Peyer's patch (tissue), 4 donors: ENCODE data around the gene CGB7. TPM values are rescaled to one million over a fixed set of nuclear protein-coding genes. Genes with fewer than 3 reads are reported as not detected.

ENCODE experiments used
- DNase-seq, 3 donors: peaks; one replicate each; pipeline ENCODE4 v3.0.0-alpha.2; 2017 to 2019
- H3K27ac ChIP-seq, 4 donors: fragments of 200-600 bp; sonication (generic); one replicate each; pipeline ENCODE4 v1.5.1; 2016 to 2019
- H3K27me3 ChIP-seq, 2 donors: fragments of 200-600 bp; sonication (generic); one replicate each; pipeline ENCODE4 v1.5.1; 2019
- H3K36me3 ChIP-seq, 3 donors: fragments of 200-600 bp; sonication (generic); one replicate each; pipeline ENCODE4 v1.5.1; 2016 to 2019
- H3K4me1 ChIP-seq, 4 donors: fragments of 200-600 bp; sonication (generic); one replicate each; pipeline ENCODE4 v1.5.1; 2016 to 2019
- H3K4me3 ChIP-seq, 4 donors: fragments of 200-600 bp; sonication (generic); 1 replicate in 3 of 4; 2 replicates in 1 of 4; pipeline ENCODE4 v1.5.1; 2016 to 2019; ENCODE audit warnings: mild to moderate bottlenecking in 1 of 4
- H3K9me3 ChIP-seq, 4 donors: fragments of 200-600 bp; sonication (generic); one replicate each; pipeline ENCODE4 v1.5.1; 2016 to 2019; ENCODE audit warnings: mild to moderate bottlenecking in 1 of 4
- POLR2A ChIP-seq, 2 donors: fragments of 450-650 bp; IDR thresholded peaks; one replicate each; pipeline ENCODE4 v1.5.1; 2017; ENCODE audit warnings: antibody characterized with exemption in 2 of 2, mild to moderate bottlenecking in 2 of 2, moderate library complexity in 2 of 2
- total RNA-seq, 4 donors: library from RNA; depleted of rRNA; stranded (reverse); fragments of >200 nt; gene quantifications; one replicate each; pipeline ENCODE4 v1.1.0, GENCODE V29; 2016
- TF ChIP-seq, protein P1 (sequence below), 6 experiments: fragments of 450-650 bp in 4 of 6; fragments of 200-600 bp in 2 of 6; sonication (generic) in 1 of 6; IDR thresholded peaks; one replicate each; pipeline ENCODE4 v1.5.1; 2017 to 2019; ENCODE audit warnings: antibody characterized with exemption in 6 of 6, mild to moderate bottlenecking in 3 of 6, moderate library complexity in 1 of 6

CGB7 gene
- total RNA-seq, 4 donors from 2014 or later = not detected

DNA sequence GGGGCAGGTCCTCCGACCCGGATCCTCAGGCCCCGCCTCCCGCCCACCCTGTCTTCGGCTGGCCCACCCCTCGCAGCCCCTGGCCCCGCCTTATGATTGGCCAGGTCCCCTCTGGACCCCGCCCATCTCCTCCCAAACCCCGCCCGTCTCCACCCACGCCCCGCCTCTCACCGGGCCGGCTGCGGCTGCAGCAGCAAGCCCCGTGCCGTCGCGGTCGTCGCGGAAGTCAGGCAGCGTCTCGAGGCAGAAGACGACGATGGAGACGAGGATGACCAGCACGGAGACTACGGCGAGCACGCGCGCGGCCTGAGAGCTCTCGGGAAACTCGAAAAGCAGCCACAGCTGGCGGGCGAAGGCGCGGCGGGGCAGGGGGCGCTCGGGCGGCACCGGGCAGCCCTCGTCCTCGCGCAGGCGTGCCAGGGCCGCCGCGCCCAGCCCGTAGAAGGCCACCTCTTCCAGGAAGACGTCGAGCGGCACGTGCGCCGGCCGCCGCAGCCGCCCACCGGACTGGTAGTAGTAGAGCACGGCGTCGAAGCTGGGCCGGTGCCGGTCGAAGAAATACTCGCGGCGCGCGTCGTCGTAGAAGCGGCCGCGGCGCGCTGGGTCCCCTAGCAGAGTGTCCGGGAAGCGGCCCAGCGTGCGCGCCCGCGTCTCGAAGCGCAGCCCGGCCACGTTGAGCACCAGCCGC lies 14.5 kb upstream of the CGB7 start:
- Histone ChIP-seq H3K9me3 (no peaks in the 10 kb centered on the region), H3K4me3 (peak overlapping the region in 1 of 4 donors; percentile 23), H3K36me3 (no peaks in the 10 kb centered on the region), H3K27ac (no peak overlapping the region), H3K4me1 (peaks cover 0 to 4% (median 0%) of the 10 kb centered on the region in 4 donors), H3K27me3 (peaks cover 0 to 26% of the 10 kb centered on the region in 2 donors)
- DNase-seq = no peak
- TF ChIP-seq, protein P1, sequence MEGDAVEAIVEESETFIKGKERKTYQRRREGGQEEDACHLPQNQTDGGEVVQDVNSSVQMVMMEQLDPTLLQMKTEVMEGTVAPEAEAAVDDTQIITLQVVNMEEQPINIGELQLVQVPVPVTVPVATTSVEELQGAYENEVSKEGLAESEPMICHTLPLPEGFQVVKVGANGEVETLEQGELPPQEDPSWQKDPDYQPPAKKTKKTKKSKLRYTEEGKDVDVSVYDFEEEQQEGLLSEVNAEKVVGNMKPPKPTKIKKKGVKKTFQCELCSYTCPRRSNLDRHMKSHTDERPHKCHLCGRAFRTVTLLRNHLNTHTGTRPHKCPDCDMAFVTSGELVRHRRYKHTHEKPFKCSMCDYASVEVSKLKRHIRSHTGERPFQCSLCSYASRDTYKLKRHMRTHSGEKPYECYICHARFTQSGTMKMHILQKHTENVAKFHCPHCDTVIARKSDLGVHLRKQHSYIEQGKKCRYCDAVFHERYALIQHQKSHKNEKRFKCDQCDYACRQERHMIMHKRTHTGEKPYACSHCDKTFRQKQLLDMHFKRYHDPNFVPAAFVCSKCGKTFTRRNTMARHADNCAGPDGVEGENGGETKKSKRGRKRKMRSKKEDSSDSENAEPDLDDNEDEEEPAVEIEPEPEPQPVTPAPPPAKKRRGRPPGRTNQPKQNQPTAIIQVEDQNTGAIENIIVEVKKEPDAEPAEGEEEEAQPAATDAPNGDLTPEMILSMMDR (IDR thresholded peaks at IDR 0.05) = no peak
- TF ChIP-seq POLR2A (IDR thresholded peaks at IDR 0.05) = no peak

DNA sequence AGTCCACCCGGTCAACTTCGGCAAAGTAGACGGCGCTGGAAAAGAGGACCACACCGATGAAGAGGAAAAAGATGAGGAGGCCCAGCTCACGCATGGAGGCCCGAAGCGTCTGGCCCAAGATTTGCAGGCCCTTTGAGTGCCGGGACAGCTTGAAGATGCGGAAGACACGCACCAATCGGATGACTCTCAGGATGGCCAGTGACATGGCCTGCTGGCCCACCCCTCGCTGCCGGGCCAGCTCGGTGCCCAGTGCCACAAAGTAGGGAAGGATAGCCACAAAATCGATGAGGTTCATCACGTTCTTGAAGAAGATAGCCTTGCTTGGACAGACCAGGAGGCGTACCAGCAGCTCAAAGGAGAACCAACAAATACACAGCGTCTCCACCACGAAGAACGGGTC lies 12.9 kb upstream of the CGB7 start:
- Histone ChIP-seq H3K27ac (no peak overlapping the region), H3K4me3 (no peak overlapping the region), H3K4me1 (peaks cover 0 to 4% (median 0%) of the 10 kb centered on the region in 4 donors), H3K9me3 (no peaks in the 10 kb centered on the region), H3K27me3 (peaks cover 0 to 26% of the 10 kb centered on the region in 2 donors), H3K36me3 (no peaks in the 10 kb centered on the region)
- TF ChIP-seq POLR2A (IDR thresholded peaks at IDR 0.05) = no peak
- TF ChIP-seq, protein P1 (IDR thresholded peaks at IDR 0.05) = no peak
- DNase-seq = no peak

DNA sequence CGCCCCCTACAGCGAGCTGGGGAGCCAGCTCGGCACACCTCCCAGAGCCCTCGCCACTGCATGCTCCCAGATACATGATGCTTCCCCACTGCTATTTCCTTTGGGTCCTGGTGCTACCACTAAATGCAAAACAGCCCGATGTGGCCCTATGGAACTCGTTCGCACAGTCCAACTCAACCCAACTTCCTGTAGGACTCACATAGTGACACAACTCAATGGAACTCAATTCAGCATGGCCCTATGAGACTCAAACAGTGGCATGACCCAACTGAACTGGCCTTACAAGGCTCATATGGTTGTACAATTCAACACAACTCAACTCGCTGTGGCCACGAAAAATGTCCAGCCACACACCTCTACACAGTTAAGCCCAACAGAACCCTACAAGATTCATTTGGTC lies 11.5 kb upstream of the CGB7 start:
- no peak overlapping the region for H3K27ac ChIP-seq
- TF ChIP-seq POLR2A (IDR thresholded peaks at IDR 0.05) = no peak
- TF ChIP-seq, protein P1 (IDR thresholded peaks at IDR 0.05) = no peak
- no peak for DNase-seq
- no peak overlapping the region for H3K4me3 ChIP-seq
- H3K9me3 ChIP-seq = no peaks in the 10 kb centered on the region
- H3K4me1 ChIP-seq = peaks cover 0 to 15% (median 5%) of the 10 kb centered on the region in 4 donors
- no peaks in the 10 kb centered on the region for H3K36me3 ChIP-seq
- H3K27me3 ChIP-seq = peaks cover 0 to 36% of the 10 kb centered on the region in 2 donors

DNA sequence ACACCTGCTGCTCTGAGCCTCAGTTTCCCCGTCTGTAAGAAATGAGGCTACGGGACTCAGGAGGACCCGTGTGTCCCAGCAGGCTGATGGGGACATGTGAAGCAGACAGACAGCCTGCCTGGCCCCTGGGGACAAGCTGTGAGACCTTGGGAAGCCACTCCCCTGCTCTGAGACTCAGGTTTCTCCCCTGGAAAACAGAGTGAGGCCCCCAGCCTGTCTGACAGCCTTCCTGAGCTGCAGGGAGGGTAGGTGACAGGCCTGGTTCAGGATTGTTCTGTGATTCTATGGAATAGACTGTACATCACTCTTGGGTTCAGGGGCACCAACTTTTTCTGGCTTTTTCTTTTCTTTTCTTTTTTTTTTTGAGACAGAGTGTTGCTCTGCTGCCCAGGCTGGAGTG lies 10.0 kb upstream of the CGB7 start:
- H3K4me3 ChIP-seq = no peak overlapping the region
- no peaks in the 10 kb centered on the region for H3K36me3 ChIP-seq
- no peaks in the 10 kb centered on the region for H3K9me3 ChIP-seq
- DNase-seq = no peak
- peaks cover 0 to 15% (median 5%) of the 10 kb centered on the region in 4 donors for H3K4me1 ChIP-seq
- no peak overlapping the region for H3K27ac ChIP-seq
- TF ChIP-seq POLR2A (IDR thresholded peaks at IDR 0.05) = no peak
- TF ChIP-seq, protein P1 (IDR thresholded peaks at IDR 0.05) = no peak
- peaks cover 0 to 26% of the 10 kb centered on the region in 2 donors for H3K27me3 ChIP-seq

DNA sequence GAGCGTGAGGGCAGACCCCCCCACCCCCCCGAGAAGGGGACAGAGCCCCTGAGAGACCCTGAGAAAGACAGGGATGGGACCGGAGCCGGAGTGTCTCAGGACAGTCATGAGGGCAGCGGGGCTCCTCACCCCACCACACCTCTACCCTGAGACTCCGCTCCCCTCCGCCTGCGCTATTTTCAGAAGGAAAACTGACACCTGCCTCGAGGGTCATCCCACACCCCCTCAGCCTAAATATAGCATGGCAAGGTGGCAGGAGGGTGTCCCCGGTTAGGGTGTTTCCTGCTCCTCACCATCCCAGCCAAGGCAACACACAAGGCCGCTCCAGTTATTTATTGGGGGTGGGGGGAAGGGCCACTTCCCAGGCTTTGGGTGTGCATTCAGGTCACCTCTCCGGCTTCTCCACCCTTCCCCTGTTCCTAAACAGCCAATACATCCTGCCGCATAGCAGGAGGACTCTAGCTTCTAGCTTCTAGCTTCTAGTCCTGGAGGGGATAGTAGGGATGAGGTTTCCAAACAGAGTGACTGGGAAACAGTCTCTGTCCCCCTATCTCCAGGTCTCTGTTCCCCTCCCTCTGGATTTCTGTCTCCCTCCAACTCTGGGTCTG lies 8.5 kb upstream of the CGB7 start:
- Histone ChIP-seq H3K4me1 (peaks cover 0 to 11% (median 5%) of the 10 kb centered on the region in 4 donors), H3K27ac (no peak overlapping the region), H3K36me3 (no peaks in the 10 kb centered on the region), H3K4me3 (no peak overlapping the region), H3K27me3 (peaks cover 0 to 15% of the 10 kb centered on the region in 2 donors), H3K9me3 (no peaks in the 10 kb centered on the region)
- TF ChIP-seq POLR2A (IDR thresholded peaks at IDR 0.05) = no peak
- TF ChIP-seq, protein P1 (IDR thresholded peaks at IDR 0.05) = no peak
- no peak for DNase-seq
